NCI-H1417 (cell line): ENCODE results near the gene CAMK2A.
A peak's percentile ranks its signal among the peaks of the same experiment; 100 is the strongest.

Experiments used
- DNase-seq, 3 experiments: peaks; one replicate each; lab custom pipeline; 2025; lab: John Stamatoyannopoulos, UW

The CAMK2A gene

GRCh38 chr5:150316320-150316719, 26.7 kb upstream of the CAMK2A start:
- DNase-seq, result no peak

- no peak for DNase-seq
These were observed 25.7 kb upstream of the CAMK2A start for GRCh38 chr5:150315245-150315644.

- no peak for DNase-seq
These were observed 24.5 kb upstream of the CAMK2A start for GRCh38 chr5:150313921-150314716.

- no peak for DNase-seq
These were observed 23.9 kb upstream of the CAMK2A start for GRCh38 chr5:150313501-150313900.

- no peak for DNase-seq
These were observed 22.9 kb upstream of the CAMK2A start for GRCh38 chr5:150312518-150312917.

GRCh38 chr5:150311015-150311692, 21.6 kb upstream of the CAMK2A start:
- no peak for DNase-seq

GRCh38 chr5:150310246-150310645, 20.7 kb upstream of the CAMK2A start:
- DNase-seq, result peak in 1 of 3 experiments; percentile 19

- peak in 1 of 3 experiments; percentile 68 for DNase-seq
These were observed 20.3 kb upstream of the CAMK2A start for GRCh38 chr5:150309886-150310239.

- peak in 2 of 3 experiments; percentile 21 to 72 for DNase-seq
These were observed 19.7 kb upstream of the CAMK2A start for GRCh38 chr5:150309101-150309885.

GRCh38 chr5:150307617-150308426, 18.2 kb upstream of the CAMK2A start:
- DNase-seq, result no peak

- no peak for DNase-seq
These were observed 17.2 kb upstream of the CAMK2A start for GRCh38 chr5:150306775-150307174.

- DNase-seq, result no peak
These were observed 16.0 kb upstream of the CAMK2A start for GRCh38 chr5:150305557-150305956.

GRCh38 chr5:150305095-150305494, 15.5 kb upstream of the CAMK2A start:
- DNase-seq, result no peak

GRCh38 chr5:150304481-150305081, 15.0 kb upstream of the CAMK2A start:
- DNase-seq, result no peak

GRCh38 chr5:150303660-150304386, 14.2 kb upstream of the CAMK2A start:
- no peak for DNase-seq

- DNase-seq, result no peak
These were observed 13.6 kb upstream of the CAMK2A start for GRCh38 chr5:150303070-150303615.

- no peak for DNase-seq
These were observed 12.9 kb upstream of the CAMK2A start, which contains the start of gene ARSI for GRCh38 chr5:150302301-150303069. TSS of gene ARSI (minus strand) at chr5:150302905. CDS start at chr5:150302373, 532 bp downstream.

GRCh38 chr5:150301901-150302300, 12.3 kb upstream of the CAMK2A start:
- no peak for DNase-seq

- no peak for DNase-seq
These were observed 11.6 kb upstream of the CAMK2A start for GRCh38 chr5:150301170-150301505.
